Colonic mucosa (tissue), 4 donors: ENCODE results near the gene TBX21. TPM values are rescaled to one million over a fixed set of nuclear protein-coding genes. Genes with fewer than 3 reads are reported as not detected.

Source experiments
- DNase-seq: peaks from one replicate; pipeline ENCODE4 v3.0.0-alpha.2; 2020
- H3K27ac ChIP-seq: fragments of 200-600 bp; one replicate; pipeline ENCODE4 v1.8.0; 2021
- H3K27me3 ChIP-seq: fragments of 200-600 bp; one replicate; pipeline ENCODE4 v1.8.0; 2021
- H3K36me3 ChIP-seq: fragments of 200-600 bp; one replicate; pipeline ENCODE4 v1.8.0; 2021
- H3K4me1 ChIP-seq: fragments of 200-600 bp; one replicate; pipeline ENCODE4 v1.8.0; 2021; ENCODE audit warnings: mild to moderate bottlenecking
- H3K4me3 ChIP-seq: fragments of 200-600 bp; one replicate; pipeline ENCODE4 v1.8.0; 2021
- H3K9ac ChIP-seq, 2 donors: one replicate each; pipeline ENCODE4 v1.7.0; 2013; ENCODE audit warnings: control low read depth in 2 of 2, low read depth in 2 of 2, low read length in 2 of 2
- H3K9me3 ChIP-seq: fragments of 200-600 bp; one replicate; pipeline ENCODE4 v1.8.0; 2021
- intact Hi-C: fragments of 100-400 bp; cut with DNase I; formaldehyde crosslinking; loops from one replicate; pipeline ENCODE4 v1.14.1; 2022
- total RNA-seq, 2 donors: library from RNA; stranded (reverse); fragmentation: NEBNext Ultra II Directional in 1 of 2; extraction: Animal tissue kit (Norgen Biotek cat#: 25700) in 1 of 2; gene quantifications; one replicate each; pipeline ENCODE4 v1.2.1, GENCODE V29; 2021
- TF ChIP-seq, protein P1 (sequence below): fragments of 200-600 bp; IDR thresholded peaks from one replicate; pipeline ENCODE4 v1.8.0; 2022; ENCODE audit warnings: antibody characterized with exemption, mild to moderate bottlenecking
- donor health status: healthy.
- donor health status: DM: no; HTN: no; CAD: no.
- donor health status: DM: no; HTN: no; CAD: no.

TBX21 gene
- total RNA-seq, 2 donors from 2014 or later: 0.40 to 0.49 TPM

DNA sequence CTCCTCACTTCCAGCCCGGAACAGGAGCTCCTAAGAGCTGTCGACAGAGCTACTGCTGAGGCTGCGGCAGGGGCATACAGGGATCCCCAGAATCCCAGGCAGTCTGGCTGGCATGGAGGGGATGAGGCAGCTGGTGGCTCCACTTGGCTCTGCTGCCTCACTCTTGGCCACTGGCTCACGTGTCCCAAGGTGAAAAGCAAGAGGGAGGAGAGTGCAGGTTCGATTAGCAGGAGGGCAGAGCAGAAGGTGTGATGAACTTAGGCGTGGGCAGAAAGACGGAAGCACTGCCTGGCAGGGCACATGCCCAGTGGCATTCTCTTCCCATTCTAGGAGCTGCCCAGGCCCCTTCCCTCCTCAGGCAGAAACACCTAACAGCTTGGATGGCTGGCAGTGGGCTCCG is 11.3 kb upstream of the TBX21 start:
- H3K9me3 ChIP-seq: no peaks in the 10 kb centered on the region
- H3K36me3 ChIP-seq: no peaks in the 10 kb centered on the region
- no peak overlapping the region for H3K9ac ChIP-seq
- H3K27ac ChIP-seq: no peak overlapping the region
- no peak for DNase-seq
- peaks cover 16% of the 10 kb centered on the region for H3K27me3 ChIP-seq
- TF ChIP-seq, protein P1, sequence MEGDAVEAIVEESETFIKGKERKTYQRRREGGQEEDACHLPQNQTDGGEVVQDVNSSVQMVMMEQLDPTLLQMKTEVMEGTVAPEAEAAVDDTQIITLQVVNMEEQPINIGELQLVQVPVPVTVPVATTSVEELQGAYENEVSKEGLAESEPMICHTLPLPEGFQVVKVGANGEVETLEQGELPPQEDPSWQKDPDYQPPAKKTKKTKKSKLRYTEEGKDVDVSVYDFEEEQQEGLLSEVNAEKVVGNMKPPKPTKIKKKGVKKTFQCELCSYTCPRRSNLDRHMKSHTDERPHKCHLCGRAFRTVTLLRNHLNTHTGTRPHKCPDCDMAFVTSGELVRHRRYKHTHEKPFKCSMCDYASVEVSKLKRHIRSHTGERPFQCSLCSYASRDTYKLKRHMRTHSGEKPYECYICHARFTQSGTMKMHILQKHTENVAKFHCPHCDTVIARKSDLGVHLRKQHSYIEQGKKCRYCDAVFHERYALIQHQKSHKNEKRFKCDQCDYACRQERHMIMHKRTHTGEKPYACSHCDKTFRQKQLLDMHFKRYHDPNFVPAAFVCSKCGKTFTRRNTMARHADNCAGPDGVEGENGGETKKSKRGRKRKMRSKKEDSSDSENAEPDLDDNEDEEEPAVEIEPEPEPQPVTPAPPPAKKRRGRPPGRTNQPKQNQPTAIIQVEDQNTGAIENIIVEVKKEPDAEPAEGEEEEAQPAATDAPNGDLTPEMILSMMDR: no peak
- peaks cover 4% of the 10 kb centered on the region for H3K4me1 ChIP-seq
- intact Hi-C loops: no loop called here
- no peak overlapping the region for H3K4me3 ChIP-seq

GRCh38 chr17:47724705-47725104 is 8.3 kb upstream of the TBX21 start:
- TF ChIP-seq, protein P1: no peak

DNA sequence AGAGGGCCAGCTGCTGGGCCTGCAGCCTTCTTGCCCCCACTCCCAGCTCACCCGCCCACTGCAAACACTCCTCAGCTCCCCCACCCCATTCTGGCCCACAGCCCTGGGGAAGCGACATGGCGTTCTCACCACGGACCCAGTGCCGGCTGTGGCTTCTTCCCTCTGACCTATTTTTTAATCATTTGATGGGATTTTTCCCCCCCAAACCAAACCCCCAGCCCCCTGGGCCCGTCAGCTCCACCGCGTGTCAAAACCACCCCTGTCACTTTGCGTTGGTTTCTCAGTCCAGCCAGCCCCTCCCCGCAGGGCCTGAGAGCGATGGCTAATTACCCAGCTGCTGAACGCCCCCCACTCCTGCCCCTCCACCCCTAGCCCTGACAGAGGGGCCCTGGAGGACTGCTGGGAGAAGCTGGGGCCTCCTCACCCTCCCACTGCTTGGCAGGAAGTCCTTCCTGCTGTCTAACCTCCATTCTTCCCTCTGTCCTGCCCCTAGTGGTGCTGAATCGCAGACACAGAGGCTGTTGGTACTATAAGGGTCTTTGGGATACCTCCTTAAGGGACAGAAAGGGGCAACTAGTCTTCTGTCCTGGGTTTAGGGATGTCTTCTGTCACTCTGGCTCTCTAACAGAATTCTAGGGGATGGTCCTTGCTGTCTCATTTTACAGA is 7.5 kb upstream of the TBX21 start:
- Histone ChIP-seq H3K9me3 (no peaks in the 10 kb centered on the region), H3K27ac (no peak overlapping the region), H3K4me3 (no peak overlapping the region), H3K27me3 (peaks cover 13% of the 10 kb centered on the region), H3K9ac (no peak overlapping the region), H3K36me3 (no peaks in the 10 kb centered on the region), H3K4me1 (peaks cover 4% of the 10 kb centered on the region)
- intact Hi-C loops: no loop called here
- TF ChIP-seq, protein P1: no peak
- no peak for DNase-seq

More at GRCh38 chr17:47724705-47725104, 8.3 kb upstream of the TBX21 start:
- peaks cover 4% of the 10 kb centered on the region for H3K4me1 ChIP-seq
- H3K27me3 ChIP-seq: peaks cover 16% of the 10 kb centered on the region
- no peak overlapping the region for H3K9ac ChIP-seq
- H3K27ac ChIP-seq: no peak overlapping the region
- H3K9me3 ChIP-seq: no peaks in the 10 kb centered on the region
- H3K36me3 ChIP-seq: no peaks in the 10 kb centered on the region
- intact Hi-C loops: no loop called here
- no peak overlapping the region for H3K4me3 ChIP-seq
- no peak for DNase-seq

DNA sequence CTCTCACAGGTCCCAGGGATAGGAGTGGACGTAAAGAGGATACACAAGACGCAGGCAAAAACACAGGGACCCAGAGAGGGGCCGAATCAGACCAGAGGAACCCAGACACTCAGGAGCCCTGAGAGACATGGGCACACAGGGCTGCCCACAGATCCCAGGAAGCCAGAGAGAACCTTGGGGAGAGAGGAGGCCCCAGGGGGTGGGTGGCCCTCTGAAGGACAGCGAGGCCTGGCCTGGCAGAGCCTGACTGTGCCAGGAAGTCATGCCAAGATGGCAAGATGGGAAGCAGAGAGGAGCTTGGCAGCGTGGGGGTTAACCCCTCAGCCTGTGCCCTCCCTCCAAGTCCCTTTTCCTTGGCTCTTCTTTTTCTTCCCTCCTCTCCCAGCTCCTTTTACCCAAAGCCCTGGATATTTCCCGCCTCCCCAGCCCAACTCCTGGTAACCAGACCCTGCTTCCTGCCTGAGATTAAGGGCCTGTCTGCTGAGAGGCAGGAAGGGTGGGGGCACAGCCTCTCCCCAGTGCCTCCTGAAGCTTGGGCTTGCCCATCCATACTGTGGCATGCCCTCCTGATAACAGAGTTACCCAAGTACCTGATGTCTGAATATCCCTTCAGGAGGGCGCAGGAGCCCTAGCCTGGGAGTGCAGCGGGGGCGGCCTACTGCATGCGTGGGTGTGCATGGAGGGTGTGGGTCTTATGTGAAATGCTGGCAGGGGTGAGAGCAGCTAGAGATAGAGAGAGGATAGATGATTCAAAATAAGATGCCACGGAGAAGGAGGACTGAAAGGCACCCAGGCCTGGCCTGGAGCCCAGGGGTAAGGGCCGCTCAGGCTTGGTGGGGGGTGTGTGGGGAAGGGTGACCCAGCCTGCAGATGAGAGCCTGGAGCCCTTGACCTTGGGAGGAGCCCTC is 6.0 kb upstream of the TBX21 start:
- H3K9ac ChIP-seq: no peak overlapping the region
- H3K27me3 ChIP-seq: peaks cover 3% of the 10 kb centered on the region
- no peak for DNase-seq
- no peak overlapping the region for H3K27ac ChIP-seq
- no peak overlapping the region for H3K4me3 ChIP-seq
- no peaks in the 10 kb centered on the region for H3K4me1 ChIP-seq
- TF ChIP-seq, protein P1: no peak
- H3K9me3 ChIP-seq: no peaks in the 10 kb centered on the region
- intact Hi-C loops: no loop called here
- H3K36me3 ChIP-seq: no peaks in the 10 kb centered on the region

DNA sequence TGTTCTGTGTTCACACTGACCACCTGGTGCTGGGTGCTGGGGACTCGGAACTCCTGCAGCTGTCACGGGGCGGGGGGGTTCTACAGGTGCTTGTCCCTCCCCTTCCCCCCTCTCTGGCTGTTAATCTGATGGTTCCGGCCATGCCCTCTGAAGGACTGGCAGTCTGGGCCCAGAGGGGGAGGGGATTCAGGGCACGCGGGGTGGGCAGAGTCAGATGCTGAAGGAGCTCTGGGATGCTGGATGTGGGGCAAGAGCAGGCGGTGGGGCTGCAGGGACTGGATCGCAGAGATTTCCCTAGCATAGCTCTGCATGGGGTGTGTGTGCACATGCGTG is 5.4 kb upstream of the TBX21 start:
- Histone ChIP-seq H3K9me3 (no peaks in the 10 kb centered on the region), H3K27me3 (peaks cover 9% of the 10 kb centered on the region), H3K27ac (no peak overlapping the region), H3K36me3 (no peaks in the 10 kb centered on the region), H3K4me3 (no peak overlapping the region), H3K9ac (no peak overlapping the region), H3K4me1 (no peaks in the 10 kb centered on the region)
- no peak for DNase-seq
- TF ChIP-seq, protein P1: no peak
- intact Hi-C loops: no loop called here
